HG03354 (cell line): ENCODE data around the gene REEP6.
"Not testable (repeated sequence)": the region's sequence is repeated elsewhere in the genome, so short reads cannot be mapped to it uniquely, and the experiment has no call there.

Experiments
- ATAC-seq: cut with Tn5 transposase; IDR thresholded peaks from one replicate; pipeline ENCODE4 v1.9.1; 2021; ENCODE audit warnings: mild to moderate bottlenecking; ENCODE audit not compliant: unreplicated experiment, poor library complexity, severe bottlenecking

REEP6 gene

DNA sequence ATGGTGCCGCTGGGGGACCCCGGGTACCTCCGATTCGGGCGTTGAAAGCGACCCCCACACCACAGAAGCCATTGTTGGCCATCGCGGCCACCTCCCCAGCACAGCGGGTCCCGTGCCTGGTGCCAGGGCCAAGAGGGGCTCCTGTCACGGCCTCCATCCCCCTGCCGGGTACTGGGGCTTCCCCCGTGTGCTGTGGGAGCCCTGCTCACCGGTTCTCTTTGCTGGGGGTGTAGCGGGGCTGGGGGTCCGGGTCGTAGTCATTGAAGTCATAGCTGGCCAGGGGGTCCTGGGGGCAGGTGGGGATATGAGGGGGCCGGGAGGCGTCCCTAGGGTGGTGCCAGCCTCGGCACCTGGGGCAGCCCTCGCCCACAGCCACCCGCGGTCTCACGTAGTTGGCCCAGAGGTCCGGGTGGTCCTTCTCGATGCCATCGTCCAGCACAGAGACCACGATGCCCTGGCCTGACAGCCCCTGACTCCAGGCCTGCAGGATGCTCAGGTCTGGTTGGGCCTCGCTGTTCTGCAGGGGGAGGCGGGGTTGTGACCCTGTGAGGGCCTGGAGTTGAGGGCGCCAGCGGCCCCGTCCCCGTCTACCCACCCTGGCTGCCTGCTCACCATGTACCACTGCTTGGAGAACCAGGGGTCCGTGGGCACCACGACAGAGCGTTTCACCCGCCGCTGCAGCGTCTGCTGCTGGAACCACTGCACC lies 3.3 kb upstream of the REEP6 start:
- no peak for ATAC-seq

- no peak for ATAC-seq
Measured at GRCh38 chr19:1488282-1488601, 2.7 kb upstream of the REEP6 start.

- no peak for ATAC-seq
Measured at GRCh38 chr19:1489463-1490310, 1.3 kb upstream of the REEP6 start.

DNA sequence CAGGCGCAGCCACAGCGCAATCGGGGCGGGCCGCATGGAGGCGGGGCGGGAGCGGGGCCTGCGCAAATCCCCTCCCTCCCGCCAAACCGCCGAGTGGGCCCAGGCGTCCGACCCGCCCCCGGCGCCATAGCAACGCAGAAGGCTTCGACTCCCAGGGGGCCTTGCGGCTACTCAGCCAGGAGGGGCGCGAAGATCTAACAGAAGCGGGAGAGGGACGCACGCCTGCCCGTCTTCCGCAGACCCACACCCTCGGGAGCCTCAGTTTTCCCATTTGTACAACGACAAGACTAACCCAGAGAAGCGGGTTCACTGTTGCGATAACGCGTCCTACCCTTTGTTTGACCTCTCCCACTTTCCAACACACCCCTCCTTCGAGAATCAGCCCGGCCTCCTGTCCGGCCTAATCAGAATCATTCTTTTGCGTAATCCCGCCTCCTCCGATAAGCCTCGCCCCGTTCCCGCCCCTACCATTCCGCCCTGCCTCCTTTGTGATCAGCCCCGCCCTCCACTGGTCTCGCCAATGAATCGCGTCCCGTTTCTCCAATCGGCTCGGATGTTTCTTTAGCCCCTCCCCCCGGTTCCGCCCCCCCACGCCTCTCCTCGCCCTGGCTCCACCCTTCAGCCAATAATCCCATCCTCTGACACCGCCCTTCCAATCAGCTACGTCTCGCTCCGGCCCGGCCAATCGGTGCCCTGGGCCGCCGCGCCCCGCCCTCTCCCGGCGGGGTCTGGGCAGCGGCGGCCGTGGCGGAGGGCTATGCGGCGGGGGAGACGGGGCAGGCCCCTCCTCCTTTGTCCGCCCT lies 469 bp upstream of the REEP6 start, which contains the start of gene PCSK4:
TSS of gene PCSK4 (minus strand) at position 40 of the 803 bp plus-strand sequence. CDS start at position 36, 4 bp downstream.
- peak; percentile 82 for ATAC-seq

DNA sequence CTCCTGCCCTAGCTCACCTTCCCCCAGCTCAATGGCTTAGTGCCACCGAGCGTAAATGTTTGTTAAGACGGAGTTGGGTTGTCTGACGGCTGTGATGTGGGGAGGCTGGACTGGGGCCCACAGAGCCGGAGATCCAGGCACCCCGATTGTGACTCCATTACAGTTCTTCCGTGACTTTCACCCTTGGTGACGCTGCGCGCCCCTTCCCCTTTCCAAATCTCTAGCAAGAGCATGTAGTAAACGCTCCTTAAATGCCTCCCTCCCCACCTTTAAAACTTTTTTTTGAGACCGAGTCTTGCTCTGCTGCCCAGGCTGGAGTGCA lies 829 bp downstream of the REEP6 start:
- no peak for ATAC-seq

GRCh38 chr19:1492474-1493006 lies 1.6 kb downstream of the REEP6 start:
- ATAC-seq: no peak

DNA sequence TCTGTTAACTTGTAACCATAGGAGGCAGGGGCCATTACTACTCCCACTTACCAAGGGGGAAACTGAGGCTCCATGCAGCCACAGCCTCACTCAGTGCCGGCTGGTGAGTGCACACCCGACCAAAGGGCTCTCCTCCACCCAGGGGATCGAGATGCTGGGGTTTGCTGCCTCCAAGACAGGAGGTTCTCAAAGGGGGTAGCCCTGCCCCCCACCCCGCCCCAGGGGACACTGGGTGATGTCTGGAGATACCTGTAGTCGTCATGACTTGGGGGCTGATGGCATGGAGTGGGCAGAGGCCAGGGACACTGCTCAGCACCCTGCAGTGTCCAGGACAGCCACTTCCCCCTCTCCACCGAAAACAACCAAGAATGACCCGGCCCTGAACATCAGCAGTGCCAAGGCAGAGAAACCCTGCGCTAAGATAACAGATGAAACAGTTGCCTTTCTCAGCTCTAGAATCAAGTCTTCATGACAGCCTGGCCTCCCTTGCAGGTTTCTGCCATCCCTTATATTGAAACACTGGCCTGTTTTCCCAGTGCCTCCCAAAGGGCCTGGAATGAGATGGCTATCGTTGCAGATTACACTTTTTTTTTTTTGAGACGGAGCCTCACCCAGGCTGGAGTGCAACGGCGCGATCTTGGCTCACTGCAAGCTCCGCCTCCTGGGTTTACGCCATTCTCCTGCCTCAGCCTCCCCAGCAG lies 3.3 kb downstream of the REEP6 start:
- no peak for ATAC-seq

DNA sequence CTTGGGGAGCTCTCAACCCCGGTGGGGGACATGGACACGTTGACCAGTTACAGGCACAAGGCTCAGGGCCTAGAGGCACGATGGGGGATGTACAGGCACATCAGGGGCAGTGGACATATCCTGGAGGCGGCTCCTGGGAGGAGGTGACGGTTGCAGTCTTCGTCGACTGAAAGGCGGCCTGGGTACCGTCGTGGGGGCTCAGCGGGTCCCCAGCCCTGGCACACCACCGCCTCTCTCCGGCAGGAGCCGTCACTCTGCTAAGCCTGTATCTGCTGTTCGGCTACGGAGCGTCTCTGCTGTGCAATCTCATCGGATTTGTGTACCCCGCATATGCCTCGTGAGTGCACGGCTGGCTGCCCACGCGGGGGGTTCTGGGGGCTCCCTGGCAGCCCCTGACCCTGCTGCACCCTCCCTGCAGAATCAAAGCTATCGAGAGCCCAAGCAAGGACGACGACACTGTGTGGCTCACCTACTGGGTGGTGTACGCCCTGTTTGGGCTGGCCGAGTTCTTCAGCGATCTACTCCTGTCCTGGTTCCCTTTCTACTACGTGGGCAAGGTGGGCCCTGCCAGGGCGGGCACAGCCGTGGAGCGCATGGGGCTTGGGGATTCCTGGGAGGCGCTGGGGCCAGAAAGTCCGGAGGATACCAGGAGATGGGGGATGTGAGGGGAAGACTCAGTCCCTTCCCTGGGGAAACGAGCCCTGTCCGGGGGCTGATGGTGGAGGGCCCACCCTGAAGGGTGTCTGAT lies 4.2 kb downstream of the REEP6 start:
- ATAC-seq: no peak

GRCh38 chr19:1495799-1496713 lies 5.1 kb downstream of the REEP6 start:
- no peak for ATAC-seq

GRCh38 chr19:1496714-1497577 lies 6.0 kb downstream of the REEP6 start:
- no peak for ATAC-seq

DNA sequence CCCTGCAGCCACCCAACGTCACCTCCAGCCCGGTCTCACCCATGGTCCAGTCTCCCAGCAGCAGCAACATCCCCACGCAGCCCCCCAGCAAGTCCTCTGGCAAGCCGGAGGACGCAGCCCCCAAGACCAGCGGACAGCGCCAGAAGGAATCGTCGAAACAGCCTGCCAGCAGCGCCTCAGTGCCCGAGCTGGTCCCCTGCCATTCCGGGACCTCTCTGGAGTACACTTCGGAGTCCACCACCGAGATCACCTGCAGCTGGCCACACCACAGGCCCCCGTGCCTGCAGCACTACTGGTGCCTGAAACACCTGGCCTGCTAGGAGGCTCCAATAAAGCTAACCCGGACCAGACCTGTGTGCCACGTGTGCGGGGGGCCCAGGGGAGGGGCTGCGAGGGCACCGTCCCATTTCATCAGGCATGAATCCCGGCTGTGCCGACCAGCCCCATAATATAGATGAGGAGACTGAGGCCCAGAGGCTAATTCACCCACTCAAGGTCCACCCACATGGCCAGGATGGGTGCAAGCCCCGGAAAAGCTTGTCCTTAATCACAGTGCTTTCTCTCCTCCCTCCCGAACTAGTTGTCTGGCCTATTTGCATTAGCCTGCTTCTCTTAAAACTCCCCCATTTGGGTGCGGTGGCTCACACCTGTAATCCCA lies 6.7 kb downstream of the REEP6 start:
- no peak for ATAC-seq

DNA sequence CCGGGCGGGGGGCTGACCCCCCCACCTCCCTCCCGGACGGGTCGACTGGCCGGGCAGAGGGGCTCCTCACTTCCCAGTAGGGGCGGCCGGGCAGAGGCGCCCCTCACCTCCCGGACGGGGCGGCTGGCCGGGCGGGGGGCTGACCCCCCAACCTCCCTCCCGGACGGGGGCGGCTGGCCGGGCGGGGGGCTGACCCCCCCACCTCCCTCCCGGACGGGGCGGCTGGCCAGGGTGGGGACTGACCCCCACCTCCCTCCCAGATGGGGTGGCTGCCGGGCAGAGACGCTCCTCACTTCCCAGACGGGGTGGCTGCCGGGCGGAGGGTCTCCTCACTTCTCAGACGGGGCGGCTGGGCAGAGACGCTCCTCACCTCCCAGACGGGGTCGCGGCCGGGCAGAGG lies 8.2 kb downstream of the REEP6 start:
- ATAC-seq: not testable (repeated sequence)

GRCh38 chr19:1501200-1501595 lies 10.2 kb downstream of the REEP6 start:
- ATAC-seq: no peak

- ATAC-seq: no peak
Measured at GRCh38 chr19:1502433-1503088, 11.6 kb downstream of the REEP6 start.

DNA sequence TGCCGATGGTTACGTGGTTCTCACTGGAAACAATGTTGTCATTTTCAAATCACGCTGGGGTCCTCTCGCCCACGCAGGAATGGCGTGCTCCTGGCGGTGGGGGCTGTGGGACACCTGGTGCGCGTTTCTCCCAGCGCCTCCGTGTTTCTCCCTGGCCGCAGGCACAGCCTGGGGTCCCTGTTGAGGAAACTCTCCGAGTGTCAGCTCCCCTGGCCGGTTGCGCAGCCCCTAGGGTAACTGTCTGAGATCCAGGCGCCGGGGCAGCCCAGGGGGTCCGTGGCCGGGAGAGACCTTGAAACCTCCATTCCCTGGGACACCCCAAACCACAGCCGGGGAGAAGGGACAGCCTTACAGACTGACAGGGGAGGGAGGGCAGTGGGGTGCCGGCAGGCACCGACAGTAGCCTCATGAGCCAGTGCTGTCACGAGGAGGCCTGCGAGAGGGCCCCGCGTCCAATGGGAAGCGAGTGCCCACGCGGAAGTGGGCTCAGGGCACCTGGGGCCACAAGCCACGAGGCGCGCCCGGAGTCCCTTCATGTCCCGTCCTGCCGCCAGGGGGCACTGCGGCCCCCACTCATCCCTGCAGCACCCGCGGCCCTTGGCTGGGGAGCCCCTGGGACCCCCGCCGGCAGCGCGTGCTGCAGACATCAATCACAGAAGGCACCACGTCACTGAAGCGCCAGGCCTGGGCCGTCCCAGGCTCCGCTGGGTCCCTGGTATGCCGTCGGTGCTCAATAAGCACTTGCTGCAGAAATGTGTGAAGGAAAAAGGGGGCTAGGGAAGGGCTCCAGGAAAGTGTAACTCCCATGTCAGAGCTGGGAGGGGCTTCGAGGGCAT lies 12.3 kb downstream of the REEP6 start:
- no peak for ATAC-seq
